Mesothelial cell of epicardium (in vitro differentiated cells): ENCODE measurements around the gene B3GALT2. TPM values are rescaled to one million over a fixed set of nuclear protein-coding genes. Genes with fewer than 3 reads are reported as not detected.
"Not testable (repeated sequence)": the region's sequence is repeated elsewhere in the genome, so short reads cannot be mapped to it uniquely, and the experiment has no call there.

Experiments used
- DNase-seq, 2 experiments: peaks; one replicate each; pipeline ENCODE4 v3.0.0; 2021; ENCODE audit warnings: low spot score in 2 of 2; ENCODE audit not compliant: unreplicated experiment in 2 of 2
- H3K27ac Mint-ChIP-seq: 2 replicates; pipeline ENCODE4 v1.8.0; 2021; ENCODE audit warnings: mixed read lengths
- H3K27me3 Mint-ChIP-seq: 2 replicates; pipeline ENCODE4 v1.8.0; 2021; ENCODE audit warnings: low read depth, mixed read lengths
- H3K36me3 Mint-ChIP-seq: 2 replicates; pipeline ENCODE4 v1.8.0; 2021; ENCODE audit warnings: mixed read lengths
- H3K4me1 Mint-ChIP-seq: 2 replicates; pipeline ENCODE4 v1.8.0; 2021; ENCODE audit warnings: mixed read lengths
- H3K4me3 Mint-ChIP-seq: 2 replicates; pipeline ENCODE4 v1.8.0; 2021; ENCODE audit warnings: mild to moderate bottlenecking, moderate library complexity, mixed read lengths
- H3K9me3 Mint-ChIP-seq: 2 replicates; pipeline ENCODE4 v1.8.0; 2021; ENCODE audit warnings: mixed read lengths
- CTCF ChIP-seq: fragments of 200-600 bp; sonication (generic); IDR thresholded peaks from one replicate; pipeline ENCODE4 v1.5.0; 2021; ENCODE audit warnings: antibody characterized with exemption; ENCODE audit not compliant: unreplicated experiment
- total RNA-seq: library from RNA; stranded (reverse); gene quantifications from 3 replicates; pipeline ENCODE4 v1.2.1, GENCODE V29; 2021

B3GALT2 gene
- total RNA-seq: 5.4 to 5.8 TPM (median 5.7 TPM) in 3 replicates

- Mint-ChIP-seq H3K4me3 (peak within 1 kb of the TSS; percentile 71), H3K4me1 (peaks cover 75% of the 10 kb centered on the region), H3K9me3 (no peaks in the 10 kb centered on the region), H3K27me3 (no peaks in the 10 kb centered on the region), H3K27ac (peak within 1 kb of the TSS; percentile 92), H3K36me3 (peaks cover 2% of the 10 kb centered on the region)
- TF ChIP-seq CTCF: no peak
- DNase-seq: no peak
Measured at GRCh38 chr1:193185901-193186731, at the start of gene B3GALT2. Gene B3GALT2, minus strand, starts transcription at chr1:193186613. Its CDS starts 5,051 bp downstream, at chr1:193181562.

- Mint-ChIP-seq H3K27me3 (no peaks in the 10 kb centered on the region), H3K27ac (no peak overlapping the region), H3K4me3 (no peak overlapping the region), H3K4me1 (no peaks in the 10 kb centered on the region), H3K9me3 (peaks cover 3% of the 10 kb centered on the region), H3K36me3 (peaks cover 44% of the 10 kb centered on the region)
- no peak for TF ChIP-seq CTCF
- no peak for DNase-seq
Measured at GRCh38 chr1:193234530-193234929, 48.1 kb upstream of the B3GALT2 start.

- H3K9me3 Mint-ChIP-seq: peaks cover 14% of the 10 kb centered on the region
- DNase-seq, H3K27me3 Mint-ChIP-seq, H3K4me1 Mint-ChIP-seq, H3K4me3 Mint-ChIP-seq: not testable (repeated sequence)
- H3K27ac Mint-ChIP-seq: peak overlapping the region; percentile 9
- H3K36me3 Mint-ChIP-seq: peaks cover 38% of the 10 kb centered on the region
Measured at GRCh38 chr1:193231146-193231545, 44.7 kb upstream of the B3GALT2 start.

- Mint-ChIP-seq H3K4me3 (no peak overlapping the region), H3K27me3 (no peaks in the 10 kb centered on the region), H3K4me1 (no peaks in the 10 kb centered on the region), H3K36me3 (peaks cover 42% of the 10 kb centered on the region), H3K9me3 (peaks cover 25% of the 10 kb centered on the region), H3K27ac (no peak overlapping the region)
- no peak for DNase-seq
- TF ChIP-seq CTCF: no peak
Measured at GRCh38 chr1:193229136-193229535, 42.7 kb upstream of the B3GALT2 start.

GRCh38 chr1:193222056-193222615 is 35.7 kb upstream of the B3GALT2 start:
- peaks cover 5% of the 10 kb centered on the region for H3K4me1 Mint-ChIP-seq
- no peaks in the 10 kb centered on the region for H3K27me3 Mint-ChIP-seq
- TF ChIP-seq CTCF: no peak
- peaks cover 32% of the 10 kb centered on the region for H3K9me3 Mint-ChIP-seq
- peak overlapping the region; percentile 57 for H3K27ac Mint-ChIP-seq
- no peak overlapping the region for H3K4me3 Mint-ChIP-seq
- no peak for DNase-seq
- H3K36me3 Mint-ChIP-seq: peaks cover 52% of the 10 kb centered on the region

GRCh38 chr1:193221651-193222050 is 35.2 kb upstream of the B3GALT2 start:
- peaks cover 5% of the 10 kb centered on the region for H3K4me1 Mint-ChIP-seq

More at GRCh38 chr1:193221651-193222050, 35.2 kb upstream of the B3GALT2 start:
- Mint-ChIP-seq H3K27ac (peak overlapping the region; percentile 57), H3K27me3 (no peaks in the 10 kb centered on the region), H3K36me3 (peaks cover 52% of the 10 kb centered on the region), H3K4me3 (no peak overlapping the region), H3K9me3 (peaks cover 27% of the 10 kb centered on the region)
- TF ChIP-seq CTCF: no peak
- no peak for DNase-seq
